Activated CD4-positive, alpha-beta T cell treated with anti-CD3 and anti-CD28 coated beads, Interleukin-2, amount 50 U/mL, for 48 hours (primary cell): ENCODE results near the gene INSM2.

Experiments
- DNase-seq, 2 experiments: peaks; one replicate each; pipeline ENCODE4 v3.0.0-alpha.2; 2020

INSM2 gene

DNA sequence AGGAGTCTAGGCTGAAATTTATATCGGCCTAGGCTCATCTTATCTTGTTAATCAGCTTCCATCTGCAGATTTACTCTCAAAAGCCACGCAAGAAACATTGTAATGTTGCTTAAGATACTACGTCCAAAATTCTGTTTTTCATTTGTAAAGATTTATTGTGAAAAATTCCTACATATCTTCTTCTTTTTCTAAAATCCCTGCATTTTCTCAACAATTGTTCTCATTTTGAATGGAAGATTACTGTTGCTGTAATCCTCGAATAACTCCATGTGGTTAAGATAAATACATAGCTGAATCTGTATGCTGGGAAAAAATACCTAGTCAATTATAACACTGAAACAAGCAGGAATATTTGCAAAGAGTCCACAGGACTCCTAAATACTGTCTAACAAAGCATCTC lies 15.6 kb downstream of the INSM2 start:
- no peak for DNase-seq

DNA sequence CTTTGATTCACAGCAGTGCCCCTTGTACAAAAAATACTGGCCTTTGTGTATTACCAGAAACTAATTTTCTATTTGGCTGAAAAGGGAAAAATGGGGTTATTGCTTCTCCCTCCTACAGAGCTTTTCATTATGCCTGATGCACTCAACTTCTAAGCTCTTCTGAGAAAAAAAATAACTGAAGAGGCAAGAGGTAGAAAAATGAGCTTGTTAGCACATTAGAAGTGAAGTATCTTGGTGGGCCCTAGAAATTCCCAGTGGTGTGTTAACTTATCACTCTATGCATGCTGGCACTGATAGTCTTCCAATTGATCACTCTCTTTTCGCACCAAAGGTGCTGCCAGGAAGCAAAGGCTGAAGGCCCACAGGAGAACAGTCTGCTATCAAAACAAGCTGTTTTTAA lies 17.1 kb downstream of the INSM2 start:
- no peak for DNase-seq

DNA sequence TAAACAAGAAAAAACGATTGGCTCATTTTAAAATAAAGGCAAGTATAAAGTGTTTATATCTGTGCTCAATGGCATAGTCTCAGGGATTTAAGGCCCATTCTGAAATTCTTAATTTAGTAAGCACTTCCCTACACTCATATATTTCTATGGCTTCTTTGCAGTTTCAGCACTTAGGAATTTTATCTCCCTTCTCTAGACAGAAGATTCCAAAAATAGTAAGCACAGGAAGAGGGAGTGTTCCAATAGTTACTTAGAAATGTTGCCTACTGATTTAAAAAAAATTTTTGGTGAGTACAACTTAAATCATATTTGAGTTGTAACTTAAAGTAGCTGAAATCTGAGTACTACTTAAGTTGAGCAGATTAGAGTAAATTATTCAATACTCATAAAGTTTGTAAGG lies 19.8 kb downstream of the INSM2 start:
- no peak for DNase-seq

DNA sequence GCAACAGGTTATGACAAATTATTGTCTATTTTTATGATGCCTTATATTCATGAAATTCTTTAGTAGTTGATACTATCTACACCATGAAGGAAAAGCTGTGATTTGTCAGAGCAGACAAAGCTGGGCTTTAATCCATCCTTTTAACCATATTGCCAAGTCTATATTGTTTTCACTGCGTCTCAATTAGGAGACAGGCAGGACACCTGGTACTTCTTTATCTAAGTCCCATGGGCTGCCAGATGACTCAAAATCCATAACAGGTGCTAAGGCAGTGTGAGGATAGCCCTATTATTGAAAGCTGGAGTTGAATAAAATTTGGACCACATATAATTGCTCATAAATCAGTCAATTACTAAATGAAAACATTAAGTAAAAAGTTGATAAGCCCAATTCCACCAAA lies 22.6 kb downstream of the INSM2 start:
- no peak for DNase-seq

DNA sequence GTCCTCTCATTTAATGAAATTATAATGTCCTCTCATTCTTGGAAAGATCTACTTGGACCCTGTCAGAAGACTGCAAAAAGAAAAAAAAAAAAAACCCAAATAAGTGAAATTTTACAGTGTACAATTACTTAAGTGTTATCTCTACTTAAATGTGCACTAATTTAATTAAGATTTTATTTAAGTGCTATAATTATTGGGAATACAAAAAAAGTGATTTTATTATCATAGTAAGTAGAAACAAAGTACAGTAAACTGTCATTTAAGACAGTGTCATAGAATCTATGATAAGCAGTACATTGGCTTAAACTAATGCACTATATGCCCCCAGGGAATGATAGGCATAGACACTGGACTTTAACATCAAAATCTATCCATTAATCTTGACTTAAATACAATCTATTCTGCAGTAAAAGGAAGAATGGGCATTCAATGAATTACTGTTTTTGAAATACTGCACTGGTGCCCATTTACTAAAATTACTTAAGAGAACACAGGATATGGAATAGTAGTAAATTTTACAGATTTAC lies 23.3 kb downstream of the INSM2 start:
- no peak for DNase-seq

DNA sequence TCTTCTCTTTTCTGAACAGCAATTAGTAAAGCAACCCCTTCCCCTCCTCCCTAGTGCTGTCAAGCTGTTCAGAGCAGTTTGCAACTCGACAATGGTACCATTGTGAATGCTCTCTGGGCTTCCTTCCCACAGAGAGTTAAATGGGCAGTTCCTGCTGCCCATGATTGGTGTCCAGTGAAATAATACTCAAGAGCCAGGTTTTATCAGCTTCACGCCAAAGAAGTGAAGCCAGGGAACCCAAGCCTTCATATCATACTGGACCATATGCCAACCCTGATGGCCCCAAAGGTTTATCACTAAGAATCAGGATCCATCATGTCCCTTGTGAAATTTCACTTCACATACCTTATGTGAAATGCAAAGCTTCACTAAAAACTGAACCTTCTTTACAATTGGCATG lies 24.7 kb downstream of the INSM2 start:
- DNase-seq = no peak

DNA sequence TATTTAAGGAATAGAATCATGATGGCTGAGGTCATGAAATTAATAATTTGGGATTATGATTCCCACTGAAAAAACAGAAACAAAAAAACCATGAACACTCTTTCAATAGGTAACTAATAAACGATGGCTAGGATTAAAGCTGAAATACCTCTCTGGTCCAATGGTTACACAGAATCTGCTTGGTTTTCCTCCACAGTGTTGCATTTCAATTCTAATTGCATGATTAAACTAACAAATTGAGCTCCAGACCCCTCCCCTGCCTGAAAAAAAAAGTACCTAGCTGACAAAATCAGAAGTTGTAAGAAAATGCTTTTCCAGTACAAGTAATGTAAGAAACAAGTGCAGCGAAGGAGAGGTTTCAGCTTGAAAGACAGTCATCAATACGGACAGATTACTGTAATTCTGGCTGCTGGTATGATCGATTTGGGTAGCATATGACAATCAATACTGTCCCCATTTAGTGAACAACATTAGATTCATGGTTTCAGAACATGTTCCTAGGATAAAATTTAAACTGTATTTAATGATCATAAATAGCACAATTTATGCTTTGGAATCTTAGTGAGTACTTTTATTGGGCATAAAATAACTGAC lies 32.0 kb downstream of the INSM2 start:
- DNase-seq = no peak

DNA sequence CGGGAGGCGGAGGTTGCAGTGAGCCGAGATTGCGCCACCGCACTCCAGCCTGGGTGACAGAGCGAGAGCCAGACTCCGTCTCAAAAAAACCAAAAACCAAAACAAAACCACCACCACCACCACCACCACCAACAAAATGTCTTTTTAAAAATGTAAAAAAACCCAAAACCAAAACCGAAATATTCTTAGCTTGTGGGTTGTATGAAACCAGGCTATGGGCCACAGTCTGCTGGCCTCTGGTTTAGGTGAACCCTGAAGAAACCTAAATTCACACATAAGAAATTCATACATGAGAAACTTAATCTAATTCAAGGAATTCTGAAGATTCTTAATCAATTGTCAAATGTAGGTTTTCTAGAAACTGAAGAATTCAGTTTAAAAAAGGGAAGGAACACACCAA lies 37.6 kb downstream of the INSM2 start:
- no peak for DNase-seq

DNA sequence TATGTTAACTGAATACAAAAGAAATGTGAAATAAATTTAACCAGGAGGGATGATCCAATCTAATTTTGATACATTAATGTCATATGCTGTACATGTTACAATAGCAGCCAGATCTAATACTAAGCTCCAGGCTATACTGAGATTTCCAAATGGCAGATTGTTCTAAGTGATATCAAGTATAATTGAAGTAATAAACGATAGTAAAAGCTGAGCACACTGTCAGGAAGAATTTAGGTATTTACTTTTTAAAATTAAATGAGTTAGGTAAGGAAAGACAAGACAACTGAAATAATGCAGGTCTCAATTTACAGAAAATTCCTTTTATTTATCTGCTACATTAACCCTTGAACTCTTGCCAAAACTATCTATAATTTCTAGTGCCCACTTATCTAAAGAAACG lies 39.9 kb downstream of the INSM2 start:
- DNase-seq = no peak

DNA sequence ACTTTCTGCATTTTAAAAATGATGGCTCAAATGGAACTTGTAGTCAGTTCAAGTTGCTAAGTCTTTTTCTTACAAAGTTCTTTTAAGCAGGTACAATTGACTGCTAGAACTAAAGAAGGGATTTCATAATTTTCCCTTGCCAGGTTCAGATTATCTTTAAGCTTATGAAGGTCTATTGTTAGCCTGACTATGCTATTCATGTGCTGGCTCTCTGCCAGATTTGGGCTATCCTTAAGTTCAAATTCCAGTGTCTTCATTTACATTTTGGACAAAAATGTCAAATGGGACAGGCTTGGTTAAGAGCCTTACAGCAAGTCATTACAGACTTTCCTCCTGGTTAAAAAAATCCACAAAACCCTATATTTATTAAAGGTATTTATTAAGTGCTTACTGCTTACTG lies 42.3 kb downstream of the INSM2 start:
- DNase-seq = no peak

DNA sequence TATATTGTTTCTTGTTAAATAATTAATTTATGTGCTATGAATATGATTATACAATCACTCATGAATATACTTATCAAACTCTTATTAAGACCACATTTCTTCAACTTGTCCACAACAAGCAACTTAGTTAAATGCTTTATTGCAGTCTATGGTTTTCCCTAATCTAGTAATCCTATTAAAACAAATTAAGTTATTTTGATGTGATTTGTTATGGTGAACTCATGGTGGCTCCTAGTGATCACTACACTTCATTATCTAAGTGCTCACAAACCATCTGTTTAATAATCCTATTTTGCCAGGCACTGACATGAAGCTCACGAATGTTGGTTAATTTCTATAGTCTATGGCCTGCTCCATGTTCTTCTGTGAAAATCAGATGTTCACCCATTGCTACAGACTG lies 42.9 kb downstream of the INSM2 start:
- no peak for DNase-seq

DNA sequence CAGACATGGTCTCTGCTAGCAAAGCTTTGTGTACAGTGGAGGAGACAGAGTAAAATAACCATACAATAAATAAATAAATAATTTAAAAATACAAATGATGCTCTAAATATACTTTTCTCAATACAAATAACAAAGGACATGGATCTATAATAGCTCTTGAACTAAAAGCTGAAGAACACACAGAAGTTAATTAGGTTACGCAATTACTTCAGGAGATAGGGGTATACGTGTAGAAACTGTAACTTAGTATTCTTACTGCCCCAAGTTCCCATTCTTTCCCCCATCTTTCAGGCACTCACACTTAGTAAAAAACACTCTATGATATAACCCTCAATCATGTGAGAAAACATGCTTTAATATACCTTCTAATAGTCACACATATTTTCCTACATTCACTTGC lies 44.2 kb downstream of the INSM2 start:
- DNase-seq = no peak

DNA sequence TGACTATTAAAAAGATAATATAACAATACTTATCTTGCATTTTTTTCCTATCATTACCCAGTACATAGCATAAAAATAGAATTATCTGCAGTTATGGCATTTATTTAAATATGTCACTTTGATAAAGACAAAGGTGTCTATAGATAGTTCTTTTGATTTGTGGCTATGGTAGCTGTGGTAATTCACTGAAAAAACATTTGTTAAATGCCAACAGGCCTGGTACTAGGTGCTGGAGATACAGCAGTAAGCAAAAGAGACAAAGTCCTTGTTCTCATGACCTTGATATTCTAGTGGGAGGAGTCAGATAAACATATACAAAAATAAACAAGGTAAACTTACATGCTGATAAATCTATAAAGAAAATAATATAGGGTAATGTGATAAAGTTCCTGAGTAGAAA lies 44.7 kb downstream of the INSM2 start:
- no peak for DNase-seq
